ENCODE results near the gene ABHD5. TPM values are rescaled to one million over a fixed set of nuclear protein-coding genes. Genes with fewer than 3 reads are reported as not detected.
A peak's percentile ranks its signal among the peaks of the same experiment; 100 is the strongest.

ABHD5 gene
- total RNA-seq, 1 experiment from 2014 or later: 11.3 TPM

- Mint-ChIP-seq H3K4me3 (no peak overlapping the region), H3K9me3 (no peaks in the 10 kb centered on the region), H3K27me3 (ENCODE audit: low read depth) (no peaks in the 10 kb centered on the region), H3K36me3 (peaks cover 4% of the 10 kb centered on the region), H3K4me1 (no peaks in the 10 kb centered on the region), H3K27ac (no peak overlapping the region)
- TF ChIP-seq NR1H2 (CRISPR knock-in tag; IDR thresholded peaks at IDR 0.05) (no peak), E2F1 (CRISPR knock-in tag; IDR thresholded peaks at IDR 0.05) (no peak), PREB (CRISPR knock-in tag; IDR thresholded peaks at IDR 0.05; ENCODE audit: borderline replicate concordance) (no peak), SMAD3 (CRISPR knock-in tag; IDR thresholded peaks at IDR 0.05; ENCODE audit: borderline replicate concordance) (no peak), OVOL2 (CRISPR knock-in tag; IDR thresholded peaks at IDR 0.05; ENCODE audit: borderline replicate concordance) (no peak), HMGXB4 (CRISPR knock-in tag; IDR thresholded peaks at IDR 0.05) (no peak), PRRX2 (CRISPR knock-in tag; IDR thresholded peaks at IDR 0.05) (no peak), ZNF317 (CRISPR knock-in tag; IDR thresholded peaks at IDR 0.05; ENCODE audit: borderline replicate concordance, low read depth) (no peak), ATF6 (CRISPR knock-in tag; IDR thresholded peaks at IDR 0.05) (no peak), ZSCAN18 (CRISPR knock-in tag; IDR thresholded peaks at IDR 0.05) (no peak), ZBTB21 (CRISPR knock-in tag; IDR thresholded peaks at IDR 0.05; ENCODE audit: borderline replicate concordance) (no peak), CREM (CRISPR knock-in tag; IDR thresholded peaks at IDR 0.05) (no peak), ZNF263 (CRISPR knock-in tag; IDR thresholded peaks at IDR 0.05; ENCODE audit: low read depth) (no peak), FOXP1 (CRISPR knock-in tag; IDR thresholded peaks at IDR 0.05; ENCODE audit: borderline replicate concordance) (no peak)
- no peak for ATAC-seq
- POLR2A ChIA-PET: no interaction called here
- CTCF ChIA-PET: interaction anchor here (1.0 kb wide), 1 partner anchor 163 kb away, joined by 3 read pairs; no protein-coding TSS in a partner anchor
- no peak for DNase-seq (ENCODE audit: low spot score)
Measured at GRCh38 chr3:43707266-43707665, 16.5 kb downstream of the ABHD5 start.

- POLR2A ChIA-PET: no interaction called here
- ATAC-seq (no peak), DNase-seq (ENCODE audit: low spot score) (no peak)
- no peak overlapping the region for H3K27ac Mint-ChIP-seq
- H3K27me3 Mint-ChIP-seq (ENCODE audit: low read depth): no peaks in the 10 kb centered on the region
- H3K36me3 Mint-ChIP-seq: peaks cover 10% of the 10 kb centered on the region
- CTCF ChIA-PET: interaction anchor here (1.0 kb wide), 1 partner anchor 164 kb away, joined by 3 read pairs; no protein-coding TSS in a partner anchor
- no peak overlapping the region for H3K4me3 Mint-ChIP-seq
- TF ChIP-seq SOX15 (CRISPR knock-in tag; IDR thresholded peaks at IDR 0.05): no peak
- no peaks in the 10 kb centered on the region for H3K4me1 Mint-ChIP-seq
- no peaks in the 10 kb centered on the region for H3K9me3 Mint-ChIP-seq
Measured at GRCh38 chr3:43707998-43708397, 17.3 kb downstream of the ABHD5 start.

- no peak for DNase-seq (ENCODE audit: low spot score)
- peaks cover 10% of the 10 kb centered on the region for H3K36me3 Mint-ChIP-seq
- TF ChIP-seq NR1H2 (CRISPR knock-in tag; IDR thresholded peaks at IDR 0.05) (no peak), GABPB1 (CRISPR knock-in tag; IDR thresholded peaks at IDR 0.05) (peak; percentile 61; the same call in 1 of the 2 replicates), TP53 (CRISPR knock-in tag; IDR thresholded peaks at IDR 0.05) (no peak), E2F1 (CRISPR knock-in tag; IDR thresholded peaks at IDR 0.05) (no peak), MXD4 (CRISPR knock-in tag; IDR thresholded peaks at IDR 0.05; ENCODE audit: borderline replicate concordance) (no peak), ZNF263 (CRISPR knock-in tag; IDR thresholded peaks at IDR 0.05; ENCODE audit: low read depth) (no peak)
- ChIA-PET CTCF (no interaction called here), POLR2A (no interaction called here)
- H3K4me1 Mint-ChIP-seq: no peaks in the 10 kb centered on the region
- no peak overlapping the region for H3K27ac Mint-ChIP-seq
- H3K4me3 Mint-ChIP-seq: no peak overlapping the region
- no peaks in the 10 kb centered on the region for H3K27me3 Mint-ChIP-seq (ENCODE audit: low read depth)
- no peak for ATAC-seq
- no peaks in the 10 kb centered on the region for H3K9me3 Mint-ChIP-seq
Measured at GRCh38 chr3:43709022-43709421, 18.3 kb downstream of the ABHD5 start.
